Measurements from ENCODE around the gene CLHC1.
"Not testable (repeated sequence)": the region's sequence is repeated elsewhere in the genome, so short reads cannot be mapped to it uniquely, and the experiment has no call there.

Gene CLHC1

GRCh38 chr2:55232084-55232862 lies at the start of gene CLHC1, which contains the start of gene RPS27A:
TSS of gene CLHC1 (minus strand) at chr2:55232293. CDS start at chr2:55222411, 9,882 bp downstream.
TSS of gene RPS27A (plus strand) at chr2:55232688. CDS start at chr2:55232825, 137 bp downstream.
- ATAC-seq, result peak; percentile 78 to 85

GRCh38 chr2:55280851-55281546 lies 48.9 kb upstream of the CLHC1 start:
- not testable (repeated sequence) for ATAC-seq

- not testable (repeated sequence) for ATAC-seq
These were observed 47.8 kb upstream of the CLHC1 start for GRCh38 chr2:55279859-55280424.

- not testable (repeated sequence) for ATAC-seq
These were observed 47.2 kb upstream of the CLHC1 start for GRCh38 chr2:55279214-55279835.

GRCh38 chr2:55277310-55277709 lies 45.2 kb upstream of the CLHC1 start:
- no peak for ATAC-seq

- ATAC-seq, result not testable (repeated sequence)
These were observed 42.3 kb upstream of the CLHC1 start for GRCh38 chr2:55274346-55274745.

- no peak for ATAC-seq
These were observed 37.5 kb upstream of the CLHC1 start for GRCh38 chr2:55269645-55269990.

- peak; percentile 95 to 97 for ATAC-seq
These were observed 37.0 kb upstream of the CLHC1 start, which contains the start of gene MTIF2 for GRCh38 chr2:55268907-55269644. TSS of gene MTIF2 (minus strand) at chr2:55269231. CDS start at chr2:55263858, 5,373 bp downstream.

- ATAC-seq, result no peak
These were observed 36.3 kb upstream of the CLHC1 start for GRCh38 chr2:55268288-55268906.

GRCh38 chr2:55259586-55259985 lies 27.5 kb upstream of the CLHC1 start:
- not testable (repeated sequence) for ATAC-seq

- ATAC-seq, result no peak
These were observed 20.7 kb upstream of the CLHC1 start for GRCh38 chr2:55252832-55253231.

- no peak for ATAC-seq
These were observed 14.9 kb upstream of the CLHC1 start for GRCh38 chr2:55247025-55247424.

- ATAC-seq, result no peak
These were observed 13.3 kb upstream of the CLHC1 start for GRCh38 chr2:55245411-55245810.

GRCh38 chr2:55242617-55243016 lies 10.5 kb upstream of the CLHC1 start:
- ATAC-seq, result no peak

GRCh38 chr2:55241582-55241981 lies 9.5 kb upstream of the CLHC1 start:
- ATAC-seq, result not testable (repeated sequence)

- no peak for ATAC-seq
These were observed 7.6 kb upstream of the CLHC1 start for GRCh38 chr2:55239656-55240222.

GRCh38 chr2:55236992-55237543 lies 5.0 kb upstream of the CLHC1 start:
- ATAC-seq, result no peak

GRCh38 chr2:55235724-55236538 lies 3.8 kb upstream of the CLHC1 start:
- ATAC-seq, result no peak

- ATAC-seq, result no peak
These were observed 1.5 kb upstream of the CLHC1 start for GRCh38 chr2:55233658-55233940.

- ATAC-seq, result peak; percentile 33 to 39
These were observed 967 bp upstream of the CLHC1 start for GRCh38 chr2:55232863-55233657.
